ENCODE measurements around the gene IQSEC2.
A peak's percentile ranks its signal among the peaks of the same experiment; 100 is the strongest.

Gene IQSEC2

GRCh38 chrX:53305219-53305995, 24.0 kb upstream of the IQSEC2 start:
- no peak for ATAC-seq

GRCh38 chrX:53303195-53303594, 21.8 kb upstream of the IQSEC2 start:
- no peak for ATAC-seq

DNA sequence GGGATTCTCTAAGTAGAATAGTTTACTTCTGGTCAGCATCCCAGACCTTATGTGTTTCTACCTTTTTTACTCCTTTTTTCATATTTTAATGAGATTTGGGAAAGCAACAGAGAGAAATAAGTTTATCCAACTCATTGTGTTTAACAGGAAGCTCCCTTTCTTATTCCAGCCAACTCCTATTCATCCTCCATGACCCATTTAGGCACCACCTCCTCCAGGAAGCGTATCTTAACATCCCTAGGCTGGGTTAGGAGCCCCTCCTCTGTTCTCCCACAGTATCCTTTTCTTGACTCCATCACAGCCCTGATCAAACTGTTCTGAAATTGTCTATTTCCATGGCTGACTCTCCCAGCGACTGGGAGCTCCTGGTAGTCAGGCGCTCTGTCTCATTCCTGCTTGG, 18.8 kb upstream of the IQSEC2 start:
- no peak for ATAC-seq

DNA sequence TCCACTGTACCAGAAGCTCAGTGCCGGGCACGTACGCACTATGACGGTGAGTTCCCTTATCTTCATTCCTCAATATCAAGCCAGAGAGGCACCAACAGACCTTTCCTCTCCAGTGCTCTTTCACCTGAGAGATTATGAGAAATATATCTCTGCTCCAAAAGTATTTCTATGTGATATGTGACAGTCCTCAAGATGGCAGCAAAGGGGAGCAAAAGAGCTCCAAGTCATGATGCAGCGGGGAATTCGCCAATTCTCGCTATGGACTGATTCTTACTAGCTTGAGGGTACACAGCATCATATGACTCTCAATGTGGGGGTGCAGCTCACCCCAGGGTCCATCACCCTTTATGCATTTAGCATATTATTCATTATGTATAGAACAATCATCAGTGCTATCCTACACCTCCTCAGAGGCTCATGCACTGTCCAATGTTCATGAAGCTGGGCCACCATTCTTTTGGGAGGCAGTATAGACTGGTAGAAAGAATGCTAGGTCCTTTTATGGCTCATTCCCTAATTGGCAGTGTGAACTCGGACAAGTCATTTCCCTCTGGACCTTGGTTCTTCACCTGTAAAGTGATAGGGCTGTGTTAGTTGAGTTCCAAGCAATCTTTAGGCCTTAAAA, 12.8 kb upstream of the IQSEC2 start:
- ATAC-seq = no peak

DNA sequence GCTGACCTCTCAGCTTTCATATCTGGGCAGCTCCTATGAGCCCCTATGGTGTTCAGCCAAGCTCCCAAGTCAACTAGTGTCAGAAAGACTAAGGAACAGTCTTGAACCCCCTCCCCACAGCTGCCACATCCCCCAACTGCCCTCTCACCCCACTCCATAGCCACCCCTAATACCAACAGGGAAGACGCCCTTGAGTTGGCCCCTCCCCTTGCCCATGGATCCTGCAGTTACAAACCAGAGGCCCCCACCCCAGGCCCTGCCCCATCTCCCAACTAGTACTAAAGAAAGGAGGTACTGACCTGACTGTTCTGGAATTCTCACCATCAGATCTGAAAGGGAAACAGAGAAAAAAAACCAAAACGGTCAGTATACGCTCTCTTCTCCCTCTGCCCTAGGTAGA, 10.2 kb upstream of the IQSEC2 start:
- no peak for ATAC-seq

GRCh38 chrX:53290441-53291041, 9.2 kb upstream of the IQSEC2 start:
- ATAC-seq = no peak

GRCh38 chrX:53288189-53288588, 6.8 kb upstream of the IQSEC2 start:
- no peak for ATAC-seq

- ATAC-seq = peak in 1 of 2 donors; percentile 67
Observed at GRCh38 chrX:53287493-53288138, 6.2 kb upstream of the IQSEC2 start.

DNA sequence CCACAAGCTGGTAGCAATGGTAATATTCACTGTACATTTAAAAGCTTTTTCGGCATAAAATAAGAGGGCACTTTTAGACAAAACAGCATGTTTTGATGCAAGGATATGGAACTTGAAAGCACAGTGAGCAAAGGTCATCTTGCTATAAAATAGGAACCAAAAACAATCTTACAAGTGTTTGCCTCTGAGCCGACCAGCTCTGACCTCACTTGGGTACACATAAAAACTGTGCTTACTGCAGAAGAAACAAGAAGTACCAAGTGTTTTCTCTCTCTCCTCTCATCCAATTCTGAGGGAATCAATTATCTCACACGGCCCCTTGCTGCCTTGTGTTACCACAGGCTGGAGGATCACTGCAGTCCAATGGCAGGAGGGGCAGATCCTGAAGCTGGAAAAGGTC, 4.8 kb upstream of the IQSEC2 start:
- ATAC-seq = no peak

DNA sequence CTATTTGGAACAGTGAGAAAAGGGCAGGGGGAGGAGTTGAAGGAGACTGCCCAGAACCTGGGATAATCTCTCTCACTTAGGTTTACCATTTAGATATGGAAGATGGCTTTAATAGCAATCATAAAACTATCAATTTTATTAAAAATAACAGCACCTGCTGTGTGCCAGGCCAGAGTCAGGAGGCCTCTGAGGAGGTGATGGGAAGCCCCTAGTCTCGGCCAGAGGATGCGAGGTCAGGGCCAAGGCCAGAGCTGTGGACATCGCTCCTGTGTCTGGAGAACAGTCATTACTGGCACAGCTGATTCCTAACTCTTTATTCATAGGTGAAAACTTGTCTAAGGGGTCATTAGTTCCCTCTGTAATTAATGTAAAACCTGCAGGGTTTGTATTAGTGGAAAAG, 4.2 kb upstream of the IQSEC2 start:
- no peak for ATAC-seq

DNA sequence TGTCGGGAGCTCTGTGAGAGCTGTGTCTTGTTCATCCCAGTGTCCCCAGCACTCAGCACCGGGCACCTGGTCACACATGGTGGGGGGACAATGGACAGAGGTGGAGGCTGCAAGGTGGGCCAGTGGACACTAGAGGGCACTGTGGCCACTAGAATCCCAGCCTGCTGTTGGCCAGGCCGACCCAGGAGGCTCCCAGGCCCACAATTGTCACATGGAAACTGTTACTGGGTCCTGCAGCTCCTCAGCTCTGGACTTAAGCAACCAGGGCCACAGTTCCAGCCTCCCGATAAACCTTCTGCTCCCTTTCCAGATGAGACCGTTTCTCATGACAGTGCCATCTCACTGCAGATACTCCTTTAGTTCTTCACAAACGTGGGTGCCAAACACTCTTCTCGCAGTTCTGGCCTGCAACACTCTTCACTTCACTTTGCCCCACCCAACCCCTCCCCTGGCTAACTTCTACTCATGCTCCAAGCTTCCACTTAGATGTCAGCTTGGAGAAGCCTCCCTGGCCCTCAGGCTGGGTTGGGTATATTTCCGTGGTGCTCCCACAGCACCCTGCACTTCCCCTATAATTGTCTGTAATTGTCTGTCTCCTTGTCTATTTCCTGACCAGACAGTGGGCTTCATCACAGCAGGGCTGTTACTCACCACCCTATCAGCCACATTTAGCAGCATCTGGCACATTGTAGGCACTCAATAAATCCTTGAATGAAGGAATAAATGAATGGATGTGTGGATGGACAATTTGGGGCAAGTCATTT, 3.5 kb upstream of the IQSEC2 start:
- ATAC-seq = peak; percentile 41 to 57

DNA sequence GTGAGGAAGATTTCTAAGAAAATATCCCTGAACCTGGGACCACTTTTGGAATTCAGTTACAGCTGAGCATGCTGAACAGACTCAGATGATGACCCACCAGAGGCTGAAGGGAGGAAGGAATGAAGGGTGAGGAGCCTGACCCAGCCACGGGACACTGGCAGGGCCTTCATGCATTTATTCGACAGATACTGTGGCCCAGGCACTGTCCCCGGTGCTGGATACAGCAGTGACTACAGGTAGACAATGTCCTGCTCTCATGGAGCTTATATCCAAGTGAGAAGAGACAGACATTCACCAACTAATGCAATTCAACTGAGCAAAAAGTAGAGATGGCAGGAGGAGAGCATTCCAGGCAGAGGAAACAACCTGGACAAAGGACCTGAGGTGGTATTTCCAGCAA, 2.2 kb upstream of the IQSEC2 start:
- ATAC-seq = no peak

- ATAC-seq = no peak
Observed at GRCh38 chrX:53283099-53283498, 1.7 kb upstream of the IQSEC2 start.

DNA sequence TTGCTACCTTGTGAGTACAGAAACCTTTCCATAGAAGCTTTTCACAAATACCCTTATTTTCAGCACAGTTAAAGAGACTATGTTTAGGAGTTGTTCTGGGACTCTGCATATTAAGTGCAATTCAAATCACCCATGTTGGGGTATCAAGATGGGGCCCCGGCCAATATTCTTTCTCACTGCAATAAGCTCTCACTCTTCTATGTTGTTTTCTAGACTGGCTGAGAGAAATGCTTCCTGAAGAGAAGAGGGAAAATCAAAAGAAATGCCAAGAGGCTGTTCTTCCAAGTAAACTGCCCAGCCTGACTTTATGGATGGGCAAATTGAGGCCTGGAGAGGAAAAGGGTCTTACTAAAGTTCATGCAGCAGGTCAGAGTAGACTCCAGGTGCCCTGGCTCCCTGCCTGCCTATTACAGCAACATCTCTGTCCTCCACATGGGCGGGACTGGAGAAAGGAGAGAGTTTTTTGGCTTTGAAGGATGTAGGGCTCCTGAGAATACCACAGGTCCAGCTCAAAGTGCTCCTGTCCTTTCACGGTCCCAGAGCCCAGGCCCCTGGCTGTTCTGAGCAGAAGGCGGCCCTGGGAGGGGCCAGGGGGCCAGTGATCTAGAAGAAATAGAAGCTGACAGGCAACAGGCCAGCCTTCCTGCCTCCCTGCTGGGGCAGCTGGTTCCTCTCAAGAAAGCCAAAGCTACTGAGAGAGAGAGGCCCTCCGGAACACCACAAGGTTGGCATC, 745 bp upstream of the IQSEC2 start:
- no peak for ATAC-seq

DNA sequence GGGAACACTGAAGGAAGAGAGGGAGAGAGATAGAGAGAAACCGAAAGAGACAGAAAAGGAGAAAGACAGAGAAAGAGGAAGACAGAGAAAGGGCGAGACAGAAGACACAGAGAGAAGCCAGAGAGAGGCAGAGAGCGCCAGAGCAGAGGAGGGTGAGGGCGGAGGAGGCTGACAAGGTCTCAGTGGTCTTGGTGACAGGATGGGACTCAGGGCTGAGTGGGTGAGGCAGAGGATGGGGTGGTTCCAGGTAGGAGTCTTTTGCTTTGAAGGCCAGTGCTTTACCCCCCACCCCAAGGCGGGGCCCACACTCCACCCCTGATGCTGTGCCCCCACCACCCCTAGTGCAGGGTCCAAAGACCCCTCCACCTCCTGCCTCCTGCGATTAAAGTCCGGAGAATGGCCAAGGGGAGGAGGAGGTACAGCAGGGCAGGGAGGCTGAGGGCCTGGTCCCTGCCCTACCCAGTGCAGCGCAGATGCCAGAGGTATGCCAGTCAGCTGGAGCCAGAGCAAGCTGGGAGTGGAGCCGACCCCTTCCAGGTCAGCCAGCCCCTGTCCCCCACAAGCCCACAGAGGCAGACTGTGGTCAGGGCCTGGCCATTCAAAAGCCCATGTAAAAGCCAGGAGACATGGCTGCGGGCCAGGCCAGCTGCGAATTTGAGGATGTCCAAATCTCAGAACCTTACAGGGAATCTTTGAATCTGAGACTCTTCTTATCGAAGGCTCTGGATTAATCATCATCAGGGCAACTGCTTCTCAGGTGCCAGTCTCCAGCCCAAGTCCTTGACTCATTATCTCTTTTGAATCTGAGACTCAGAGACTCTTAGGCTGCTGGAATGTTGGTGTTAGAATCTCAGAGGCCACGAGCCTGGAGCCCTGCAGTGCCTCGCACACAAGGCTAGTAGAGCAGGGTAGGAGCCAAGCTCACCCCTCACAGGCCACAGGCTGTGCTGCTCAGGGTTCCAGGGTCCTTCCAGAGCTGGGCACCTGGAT, 758 bp downstream of the IQSEC2 start:
- no peak for ATAC-seq

DNA sequence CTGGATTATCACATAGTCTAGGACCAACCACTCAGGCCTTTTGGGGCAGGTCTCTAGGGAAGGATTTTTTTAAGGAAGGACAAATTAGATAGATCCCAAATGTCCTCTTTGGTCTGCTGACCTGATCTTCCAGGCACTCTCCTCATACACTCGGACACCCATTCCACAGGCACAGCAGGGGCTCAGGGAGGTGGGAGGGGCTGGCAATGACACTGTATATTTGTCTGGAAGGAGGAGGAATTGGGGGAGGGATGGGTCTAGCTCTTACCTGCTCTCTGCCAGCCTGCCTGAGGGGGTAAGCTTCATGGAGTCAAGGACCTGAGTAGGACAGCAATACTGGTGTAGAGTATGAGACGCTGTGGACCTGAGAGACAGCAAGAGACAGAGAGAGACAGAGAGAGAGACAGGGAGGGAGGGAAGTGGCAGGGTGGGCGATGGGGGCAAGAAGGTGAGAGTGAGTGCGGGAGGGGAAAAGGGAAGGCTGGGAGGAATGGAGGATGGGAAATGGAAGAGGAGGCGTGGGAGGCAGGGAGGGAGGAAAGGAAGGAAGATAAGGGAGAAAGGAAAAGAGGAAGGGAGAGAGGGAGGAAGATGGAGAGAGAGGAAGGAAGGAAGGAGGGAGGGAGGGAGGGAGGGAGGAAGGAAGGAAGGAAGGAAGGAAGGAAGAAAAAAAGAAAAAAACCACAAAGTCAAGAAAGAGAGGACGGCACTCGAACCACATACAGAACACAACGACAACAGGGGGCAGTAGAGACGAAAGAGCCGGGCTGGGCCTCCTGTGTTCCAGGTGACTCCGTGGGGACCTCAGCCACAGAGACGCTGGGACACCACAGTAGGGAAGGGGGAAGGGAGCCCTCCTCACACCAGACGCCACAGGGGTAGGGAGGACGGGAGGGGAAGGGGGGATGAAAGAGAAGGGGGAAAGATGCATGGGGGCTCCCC, 1.8 kb downstream of the IQSEC2 start:
- ATAC-seq = no peak

DNA sequence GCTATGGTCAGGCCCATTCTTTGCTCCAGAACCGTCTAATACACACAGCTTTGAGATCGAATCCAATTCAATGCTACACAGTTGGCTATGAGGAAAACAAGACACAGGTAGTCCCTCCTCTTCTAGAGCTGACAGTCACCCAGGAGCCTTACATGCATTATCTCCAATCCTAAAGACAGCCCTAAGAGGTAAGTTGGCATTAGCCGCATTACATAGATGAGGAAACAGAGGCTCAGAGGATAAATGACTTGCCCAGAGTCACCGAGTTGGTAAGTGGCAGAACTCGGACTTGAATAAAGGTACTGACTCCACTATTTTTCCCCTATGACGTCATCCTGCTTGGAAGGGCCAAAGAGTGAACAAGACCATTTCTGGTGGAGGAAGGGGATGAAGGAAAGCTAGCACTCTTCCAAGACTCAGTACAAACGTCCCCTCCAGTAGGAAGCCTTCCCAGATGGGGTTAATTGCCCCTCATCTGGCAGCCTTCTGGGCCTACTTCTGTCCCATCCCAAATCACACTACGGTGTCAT, 8.5 kb downstream of the IQSEC2 start:
- no peak for ATAC-seq

GRCh38 chrX:53269536-53270107, 11.8 kb downstream of the IQSEC2 start:
- no peak for ATAC-seq

GRCh38 chrX:53268173-53268572, 13.2 kb downstream of the IQSEC2 start:
- no peak for ATAC-seq

All from activated CD4-positive, CD25-positive, alpha-beta regulatory T cell treated with anti-CD3 and anti-CD28 coated beads, Interleukin-2, amount 50 U/mL, for 24 hours (primary cell).